H1 (cell line): ENCODE data around the gene DIABLO. TPM values are rescaled to one million over a fixed set of nuclear protein-coding genes. Genes with fewer than 3 reads are reported as not detected.

Source experiments
- CTCF ChIA-PET: fragments of 300-600 bp; sonication (Branson Sonifier 250); formaldehyde crosslinking; loops from one replicate; lab custom pipeline; 2021; ENCODE audit not compliant: partially characterized antibody; lab: Charles Lee
- POLR2A ChIA-PET: fragments of 300-600 bp; sonication (Branson Sonifier 250); formaldehyde crosslinking; loops from one replicate; lab custom pipeline; 2021; ENCODE audit warnings: inconsistent platforms; ENCODE audit not compliant: partially characterized antibody; lab: Charles Lee
- DNase-seq, 2 experiments: peaks; one replicate each; pipeline versions ENCODE4 v3.0.0 to v3.0.0-alpha.2; 2010 to 2022; ENCODE audit warnings: low spot score in 2 of 2, low read depth in 1 of 2, mixed read lengths in 1 of 2
- FAIRE-seq: peaks from 2 replicates; lab custom pipeline; 2011; peaks lifted over from hg19 to GRCh38; lab: Jason Lieb, UNC
- H2AFZ ChIP-seq: 2 replicates; pipeline ENCODE4 v1.8.1; 2012; ENCODE audit warnings: low read length, inconsistent platforms
- H2AK5ac ChIP-seq: 2 replicates; pipeline ENCODE4 v1.6.1; 2013; ENCODE audit warnings: low read depth, low read length
- H2BK120ac ChIP-seq: replicated peaks from 2 replicates; pipeline ENCODE3; 2013; ENCODE audit warnings: low read depth, low read length, inconsistent platforms
- H2BK12ac ChIP-seq: 2 replicates; pipeline ENCODE4 v1.6.1; 2013; ENCODE audit warnings: low read depth, low read length
- H2BK15ac ChIP-seq: 2 replicates; pipeline ENCODE4 v1.6.1; 2013; ENCODE audit warnings: low read length
- H2BK20ac ChIP-seq: 2 replicates; pipeline ENCODE4 v1.6.1; 2013; ENCODE audit warnings: low read length
- H2BK5ac ChIP-seq: 2 replicates; pipeline ENCODE4 v1.6.1; 2013; ENCODE audit warnings: low read depth, low read length
- H3K14ac ChIP-seq: 2 replicates; pipeline ENCODE4 v1.6.1; 2013; ENCODE audit warnings: inconsistent platforms; ENCODE audit not compliant: insufficient read length
- H3K18ac ChIP-seq: 2 replicates; pipeline ENCODE4 v1.6.1; 2013; ENCODE audit warnings: low read length; ENCODE audit errors: extremely low read depth
- H3K23ac ChIP-seq: 2 replicates; pipeline ENCODE4 v1.6.1; 2013; ENCODE audit warnings: inconsistent platforms; ENCODE audit not compliant: insufficient read length
- H3K23me2 ChIP-seq: 2 replicates; pipeline ENCODE4 v1.6.1; 2013; ENCODE audit warnings: low read depth, low read length
- H3K27ac ChIP-seq: 2 replicates; pipeline ENCODE4 v1.6.1; 2011; ENCODE audit warnings: low read depth, low read length, inconsistent platforms
- H3K27me3 ChIP-seq, 4 experiments: replicated peaks in 1 of 4; 1 replicate in 1 of 4; 2 replicates in 3 of 4; pipeline versions ENCODE4 v1.6.1 to v1.8.1; 2011 to 2013; ENCODE audit warnings: low read length in 3 of 4, mild to moderate bottlenecking in 3 of 4, inconsistent platforms in 2 of 4, mixed read lengths in 2 of 4, moderate library complexity in 1 of 4; ENCODE audit not compliant: control insufficient read depth in 3 of 4, insufficient read depth in 3 of 4; ENCODE audit errors: extremely low read depth in 1 of 4
- H3K36me3 ChIP-seq, 4 experiments: 2 replicates each; pipeline versions ENCODE4 v1.6.1 to v1.8.1; 2011 to 2013; ENCODE audit warnings: mild to moderate bottlenecking in 4 of 4, low read length in 3 of 4, moderate library complexity in 2 of 4, control low read depth in 1 of 4, inconsistent platforms in 1 of 4; ENCODE audit not compliant: insufficient read depth in 4 of 4, control insufficient read depth in 2 of 4
- H3K4ac ChIP-seq: replicated peaks from 2 replicates; pipeline ENCODE3; 2013; ENCODE audit warnings: low read length, low read depth, mixed read lengths, inconsistent platforms; ENCODE audit not compliant: insufficient read length
- H3K4me1 ChIP-seq, 4 experiments: replicated peaks in 1 of 4; 1 replicate in 1 of 4; 2 replicates in 3 of 4; pipeline versions ENCODE4 v1.6.1 to v1.8.1; 2011 to 2013; ENCODE audit warnings: low read length in 3 of 4, inconsistent platforms in 2 of 4, mixed read lengths in 1 of 4; ENCODE audit not compliant: insufficient read depth in 4 of 4, control insufficient read depth in 3 of 4
- H3K4me2 ChIP-seq, 2 experiments: 2 replicates each; pipeline versions ENCODE4 v1.6.1 to v1.8.1; 2011 to 2013; ENCODE audit warnings: low read depth in 2 of 2, low read length in 2 of 2, control low read depth in 1 of 2, inconsistent platforms in 1 of 2, mild to moderate bottlenecking in 1 of 2; ENCODE audit not compliant: insufficient read depth in 1 of 2
- H3K4me3 ChIP-seq, 4 experiments: fragments of 200-600, 300-600 bp in 1 of 4; sonication (generic), shearing (Covaris generic), sonication (Bioruptor Twin) in 1 of 4; 2 replicates each; pipeline versions ENCODE4 v1.5.1 to v1.8.1; 2011 to 2016; ENCODE audit warnings: low read length in 4 of 4, low read depth in 3 of 4, control low read depth in 2 of 4, inconsistent platforms in 2 of 4, mild to moderate bottlenecking in 2 of 4, mixed read lengths in 1 of 4, moderate library complexity in 1 of 4; ENCODE audit not compliant: insufficient read depth in 2 of 4; ENCODE audit errors: extremely low read depth in 1 of 4
- H3K56ac ChIP-seq: replicated peaks from 2 replicates; pipeline ENCODE3; 2013; ENCODE audit warnings: low read depth, mild to moderate bottlenecking, mixed read lengths, low read length, inconsistent platforms; ENCODE audit not compliant: insufficient read length
- H3K79me1 ChIP-seq: 2 replicates; pipeline ENCODE4 v1.6.1; 2013; ENCODE audit warnings: low read depth, low read length, control low read depth
- H3K79me2 ChIP-seq, 2 experiments: 2 replicates each; pipeline versions ENCODE4 v1.6.1 to v1.8.1; 2012 to 2013; ENCODE audit warnings: low read length in 2 of 2, mild to moderate bottlenecking in 2 of 2, inconsistent platforms in 1 of 2; ENCODE audit not compliant: insufficient read depth in 2 of 2, control insufficient read depth in 1 of 2
- H3K9ac ChIP-seq, 4 experiments: replicated peaks in 1 of 4; 1 replicate in 1 of 4; 2 replicates in 3 of 4; pipeline versions ENCODE4 v1.6.1 to v1.8.1; 2011 to 2013; ENCODE audit warnings: low read depth in 3 of 4, low read length in 3 of 4, control low read depth in 2 of 4, mild to moderate bottlenecking in 2 of 4, moderate library complexity in 2 of 4, inconsistent platforms in 1 of 4; ENCODE audit errors: extremely low read depth in 1 of 4
- H3K9me3 ChIP-seq, 2 experiments: 2 replicates each; pipeline versions ENCODE4 v1.6.1 to v1.8.1; 2012 to 2013; ENCODE audit warnings: mild to moderate bottlenecking in 2 of 2, moderate library complexity in 2 of 2, control low read depth in 1 of 2, inconsistent platforms in 1 of 2, low read depth in 1 of 2, low read length in 1 of 2, mixed read lengths in 1 of 2; ENCODE audit not compliant: insufficient read depth in 2 of 2
- H4K20me1 ChIP-seq, 2 experiments: replicated peaks in 1 of 2; 2 replicates each; pipeline versions ENCODE3 to v1.8.1; 2011 to 2013; ENCODE audit warnings: inconsistent platforms in 2 of 2, low read length in 2 of 2, mild to moderate bottlenecking in 1 of 2; ENCODE audit not compliant: insufficient read depth in 2 of 2, control insufficient read depth in 1 of 2
- H4K5ac ChIP-seq: 2 replicates; pipeline ENCODE4 v1.6.1; 2013; ENCODE audit warnings: low read length, low read depth, mixed read lengths, inconsistent platforms; ENCODE audit not compliant: insufficient read length
- H4K8ac ChIP-seq: 2 replicates; pipeline ENCODE4 v1.8.0; 2013; ENCODE audit warnings: mild to moderate bottlenecking, moderate library complexity, low read length, inconsistent platforms; ENCODE audit not compliant: insufficient read depth; ENCODE audit errors: extremely low read depth
- H4K91ac ChIP-seq: replicated peaks from 2 replicates; pipeline ENCODE3; 2013; ENCODE audit warnings: low read length, mixed read lengths, inconsistent platforms; ENCODE audit not compliant: insufficient read length
- MAX ChIP-seq: IDR thresholded peaks from 2 replicates; pipeline ENCODE4 v1.6.1; 2012; ENCODE audit warnings: inconsistent platforms
- RBBP5 ChIP-seq: IDR thresholded peaks from 2 replicates; pipeline ENCODE4 v1.7.1; 2012; ENCODE audit warnings: low read depth, mild to moderate bottlenecking, inconsistent platforms, low read length, moderate library complexity, borderline replicate concordance
- WGBS, 2 experiments: shearing (Covaris generic) in 1 of 2; methylation state at CpG; one replicate each; pipeline versions ENCODE4 v1.1.6 to v1.1.7; 2013 to 2015; ENCODE audit warnings: low lambda C conversion rate in 2 of 2, mixed read lengths in 2 of 2, inconsistent platforms in 1 of 2, low coverage in 1 of 2, missing lambda C conversion rate in 1 of 2; ENCODE audit not compliant: insufficient replicate concordance in 2 of 2, insufficient coverage in 1 of 2, insufficient read length in 1 of 2; ENCODE audit errors: extremely low coverage in 1 of 2, missing lambda C conversion rate in 1 of 2; 5-methylcytosine and 5-hydroxymethylcytosine counted together
- polyA plus RNA-seq, 7 experiments: library from polyadenylated mRNA; depleted of rRNA in 3 of 7; stranded (reverse) in 5 of 7; unstranded in 2 of 7; fragments of >200 nt in 5 of 7; fragments of 200-250 nt in 2 of 7; gene quantifications; 1 replicate in 5 of 7; 2 replicates in 1 of 7; 4 replicates in 1 of 7; pipeline versions ENCODE4 v1.2.1 to v1.2.3, GENCODE V29; 2011 to 2013; ENCODE audit warnings: missing spikeins in 2 of 7, mixed read lengths in 2 of 7
- total RNA-seq: library from RNA; stranded (reverse); fragmentation: NEBNext Ultra II Directional; extraction: Animal tissue kit (Norgen Biotek cat#: 25700); gene quantifications from 2 replicates; pipeline ENCODE4 v1.2.1, GENCODE V29; 2021

Gene DIABLO
- total and polyA plus RNA-seq, 2 of the 8 experiments (the other 6 are each of a cell fraction or from before 2014, with no cell fraction given): 65.2 to 68.3 TPM

- H2AFZ ChIP-seq: no peak overlapping the region
- no peak overlapping the region for H2BK12ac ChIP-seq
- H3K4me1 ChIP-seq: no peaks in the 10 kb centered on the region
- no peaks in the 10 kb centered on the region for H3K9me3 ChIP-seq
- H3K4me3 ChIP-seq: no peak overlapping the region
- no peak overlapping the region for H3K4me2 ChIP-seq
- no peak overlapping the region for H2BK20ac ChIP-seq
- no peaks in the 10 kb centered on the region for H3K36me3 ChIP-seq
- H3K79me2 ChIP-seq: no peaks in the 10 kb centered on the region
- 91% methylated on average over 5 of the region's 5 CpGs; no CpG with 5 or more reads in 1 of the 2 experiments for WGBS, 2 experiments
- H2BK120ac ChIP-seq: no peak overlapping the region
- H3K27me3 ChIP-seq: peaks cover 0 to 3% (median 0%) of the 10 kb centered on the region in 4 experiments; a peak in 1 of 7 replicates
- no peak overlapping the region for H3K18ac ChIP-seq
- H4K20me1 ChIP-seq: no peaks in the 10 kb centered on the region
- no peak overlapping the region for H3K4ac ChIP-seq
- no peak overlapping the region for H4K8ac ChIP-seq
- no peak overlapping the region for H4K5ac ChIP-seq
- H3K27ac ChIP-seq: no peak overlapping the region
- ChIA-PET CTCF (interaction anchor here (1.1 to 3.1 kb wide), 2 partner anchors 19 to 48 kb away, joined by 3 to 17 read pairs; no protein-coding TSS in a partner anchor), POLR2A (no interaction called here)
- H3K9ac ChIP-seq: no peak overlapping the region
- TF ChIP-seq RBBP5 (no peak), MAX (no peak)
- no peak overlapping the region for H3K23ac ChIP-seq
- H3K14ac ChIP-seq: no peak overlapping the region
- no peaks in the 10 kb centered on the region for H3K23me2 ChIP-seq
- H2AK5ac ChIP-seq: no peak overlapping the region
- no peak for FAIRE-seq
- H2BK15ac ChIP-seq: no peak overlapping the region
- no peak overlapping the region for H4K91ac ChIP-seq
- no peak overlapping the region for H3K56ac ChIP-seq
- H2BK5ac ChIP-seq: no peak overlapping the region
- no peak for DNase-seq
- H3K79me1 ChIP-seq: no peaks in the 10 kb centered on the region
Observed at GRCh38 chr12:122171399-122171798, 54.5 kb downstream of the DIABLO start.
